HPDE6-E6E7 (cell line): Measurements from ENCODE around the gene TRH.
"Not testable (repeated sequence)": the region's sequence is repeated elsewhere in the genome, so short reads cannot be mapped to it uniquely, and the experiment has no call there.

Source experiments
- DNase-seq: peaks from one replicate; pipeline ENCODE4 v3.0.0; 2011; ENCODE audit warnings: missing footprints; ENCODE audit errors: extremely low spot score

The TRH gene

DNA sequence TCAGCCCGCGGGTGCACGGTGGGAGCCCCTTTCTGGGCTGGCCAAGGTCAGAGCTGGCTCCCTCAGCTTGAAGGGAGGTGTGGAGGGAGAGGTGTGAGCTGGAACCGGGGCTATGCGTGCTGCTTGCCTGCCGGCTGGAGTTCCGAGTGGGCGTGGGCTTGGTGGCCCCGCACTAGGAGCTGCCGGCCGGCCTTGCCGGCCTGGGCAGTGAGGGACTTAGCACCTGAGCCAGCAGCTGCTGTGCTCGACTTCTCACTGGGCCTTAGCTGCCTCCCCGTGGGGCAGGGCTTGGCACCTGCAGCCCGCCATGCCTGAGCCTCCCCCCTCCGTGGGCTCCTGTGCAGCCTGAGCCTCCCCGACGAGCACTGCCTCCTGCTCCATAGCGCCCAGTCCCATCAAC is 36.0 kb downstream of the TRH start:
- DNase-seq = no peak

DNA sequence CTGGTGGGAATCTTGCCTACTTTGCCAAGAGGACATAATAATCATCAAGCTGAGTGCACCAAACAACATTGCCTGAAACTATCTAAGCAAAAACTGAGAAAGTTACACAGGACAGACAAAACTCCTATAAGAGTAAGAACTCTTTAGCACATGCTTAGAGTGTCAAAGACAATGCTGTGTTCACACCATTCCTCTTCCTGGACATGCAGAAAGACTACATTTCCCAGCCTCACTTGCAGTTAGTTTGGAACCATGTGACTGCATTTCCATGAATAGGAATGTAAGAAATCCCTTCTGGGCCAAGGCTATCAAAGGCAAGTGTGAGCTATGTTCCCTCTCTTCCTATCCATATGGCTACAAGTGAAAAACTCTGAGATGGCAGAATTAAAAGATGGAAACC is 37.6 kb downstream of the TRH start:
- DNase-seq = not testable (repeated sequence)

DNA sequence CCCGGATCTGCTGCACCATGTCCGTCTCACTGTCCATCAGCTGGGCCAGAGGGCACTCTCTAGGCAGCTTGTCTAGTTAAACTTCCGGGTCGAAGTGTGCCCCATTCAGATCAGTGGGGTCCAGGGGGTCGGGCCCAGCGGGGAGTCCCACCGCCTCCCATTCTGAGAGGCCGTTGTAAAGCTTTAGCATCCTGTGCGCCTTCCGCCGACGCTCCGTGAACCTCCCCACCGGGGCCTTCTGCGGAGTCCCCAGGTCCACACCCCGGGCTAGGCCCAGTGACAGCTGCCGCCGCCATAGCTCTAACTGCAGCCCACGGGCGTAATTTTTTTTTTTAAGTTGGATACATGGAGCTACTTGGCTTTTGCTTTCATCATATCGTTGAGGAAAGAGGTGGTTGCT is 38.7 kb downstream of the TRH start:
- DNase-seq = not testable (repeated sequence)

DNA sequence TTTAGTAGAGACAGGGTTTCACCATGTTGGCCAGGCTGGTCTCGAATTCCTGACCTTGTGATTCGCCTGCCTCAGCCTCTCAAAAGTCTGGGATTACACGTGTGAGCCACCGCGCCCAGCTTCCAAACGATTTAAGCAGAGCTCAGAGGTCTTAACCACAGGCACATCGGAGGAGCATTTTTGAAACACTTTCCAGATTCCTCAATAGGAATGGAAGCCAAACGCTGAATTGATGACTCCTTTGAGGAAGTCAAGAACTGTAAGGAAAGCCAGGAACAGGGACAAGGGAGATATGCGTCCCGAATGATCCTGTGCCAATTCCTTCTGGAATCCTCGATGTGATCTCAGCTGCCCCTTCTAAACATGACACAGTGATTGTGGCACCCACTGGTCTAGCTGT is 40.0 kb downstream of the TRH start:
- no peak for DNase-seq

DNA sequence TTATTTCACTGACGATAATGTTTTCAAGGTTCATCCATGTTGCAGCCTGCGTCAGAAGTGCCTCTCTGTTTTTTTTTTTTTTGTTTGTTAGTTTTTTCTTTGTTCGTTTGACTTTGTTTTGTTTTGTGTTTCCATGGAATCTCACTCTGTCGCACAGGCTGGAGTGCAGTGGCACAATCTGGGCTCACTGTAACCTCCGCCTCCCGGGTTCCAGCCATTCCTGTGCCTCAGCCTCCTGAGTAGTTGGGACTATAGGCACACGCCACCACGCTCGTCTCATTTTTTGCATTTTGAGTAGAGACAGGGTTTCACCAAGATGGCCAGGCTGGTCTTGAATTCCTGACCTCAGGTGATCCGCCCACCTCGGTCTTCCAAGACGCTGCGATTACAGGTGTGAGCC is 43.1 kb downstream of the TRH start:
- DNase-seq = not testable (repeated sequence)

DNA sequence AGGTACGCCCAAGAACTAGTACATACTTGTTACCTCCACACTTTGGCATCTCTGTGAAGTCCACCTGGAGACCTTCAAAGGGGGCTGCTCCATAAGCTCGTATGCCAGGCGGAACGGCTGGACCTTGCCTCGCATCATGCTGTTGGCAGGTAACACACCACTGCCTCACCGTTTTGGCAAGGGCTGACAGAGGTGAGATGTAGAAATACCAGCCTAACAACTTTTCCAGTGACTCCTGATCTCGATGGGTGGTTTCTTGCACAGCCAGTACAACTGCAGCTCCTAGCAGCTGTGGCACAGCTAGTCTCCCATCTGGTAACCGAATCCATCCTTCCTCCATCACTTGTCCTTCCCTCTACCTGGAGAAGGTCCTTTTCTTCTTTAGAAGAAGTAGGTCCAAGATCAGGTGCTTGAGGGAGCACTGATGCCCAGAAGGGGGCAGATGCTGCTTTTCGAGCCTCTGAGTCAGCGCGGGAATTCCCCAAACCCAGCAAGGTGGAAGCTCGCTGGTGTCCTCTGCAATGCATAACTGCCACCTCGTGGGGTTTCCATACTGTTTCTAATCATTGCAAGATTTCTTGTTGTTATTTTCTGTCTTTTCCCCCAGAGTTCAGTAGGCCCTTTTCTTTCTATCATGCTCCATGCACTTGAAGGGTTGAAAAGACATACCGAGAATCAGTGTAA is 51.8 kb downstream of the TRH start:
- not testable (repeated sequence) for DNase-seq

DNA sequence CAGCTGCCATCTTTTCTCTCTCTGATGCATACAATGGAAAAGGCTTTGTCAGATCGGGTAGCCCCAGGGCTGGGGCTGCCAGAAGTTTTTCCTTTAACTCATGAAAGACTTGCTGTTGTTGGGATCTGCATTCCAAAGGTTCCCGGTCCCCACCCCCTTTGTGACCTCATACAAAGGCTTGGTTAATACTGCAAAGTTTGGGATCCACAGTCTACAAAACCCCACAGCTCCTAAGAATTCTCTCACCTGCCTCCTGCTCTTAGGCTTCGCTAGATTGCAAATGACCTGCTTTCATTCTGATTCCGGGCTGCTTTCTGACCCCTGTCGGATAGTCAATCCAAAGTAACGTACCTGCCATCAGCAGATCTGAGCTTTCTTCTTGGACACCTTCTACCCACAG is 52.9 kb downstream of the TRH start:
- not testable (repeated sequence) for DNase-seq
